ENCODE measurements around the gene BCL2L11.
A peak's percentile ranks its signal among the peaks of the same experiment; 100 is the strongest.

The BCL2L11 gene

DNA sequence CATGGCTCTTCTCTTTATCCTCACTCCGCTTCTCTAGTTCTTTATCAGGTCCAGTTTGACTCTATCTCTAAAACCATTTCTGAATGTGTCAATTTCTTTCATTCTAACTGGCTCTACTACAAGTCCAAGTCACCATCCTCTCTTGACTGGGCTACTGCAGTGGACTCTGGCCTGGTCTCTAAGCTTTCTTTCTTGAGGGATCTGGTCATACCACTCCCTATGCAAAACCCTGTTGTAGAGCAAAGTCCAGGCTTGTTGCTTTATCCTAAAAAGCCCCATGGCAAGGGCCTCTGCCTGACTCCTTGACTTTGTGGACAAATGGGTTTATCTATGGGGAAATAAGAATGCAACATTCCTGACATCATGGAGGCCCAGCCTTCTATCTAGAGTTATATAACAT, 87.1 kb downstream of the BCL2L11 start:
- DNase-seq (ENCODE audit: low read depth): no peak
- TF ChIP-seq CTCF (IDR thresholded peaks at IDR 0.05; ENCODE audit: low read depth, low read length) (no peak), MYC (IDR thresholded peaks at IDR 0.05; ENCODE audit: low read depth, low read length) (no peak), POLR2A (IDR thresholded peaks at IDR 0.05; ENCODE audit: extremely low read depth, insufficient read length) (no peak), MAX (IDR thresholded peaks at IDR 0.05; ENCODE audit: low read depth, low read length) (no peak)
- no peak overlapping the region for H3K4me3 ChIP-seq (ENCODE audit: low read depth, low read length)

DNA sequence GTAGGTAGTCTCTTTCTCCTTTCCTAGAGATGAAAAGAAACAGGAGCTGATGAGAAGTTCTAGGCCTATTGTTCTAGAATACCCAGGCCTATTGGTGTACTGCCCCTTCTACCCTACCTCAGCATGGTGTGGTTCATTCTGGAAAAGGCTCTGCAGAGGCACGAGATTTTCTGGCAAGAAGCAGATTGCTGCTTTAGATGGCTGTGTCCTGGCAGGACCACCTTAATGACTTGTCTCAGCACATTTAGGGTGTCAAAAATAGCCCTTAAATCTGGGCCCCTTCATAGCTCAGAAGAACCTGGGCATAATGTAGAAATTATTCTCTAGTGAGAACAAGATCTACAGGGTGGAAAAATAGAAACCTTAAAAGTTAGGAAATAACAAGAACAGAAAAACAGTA, 87.9 kb downstream of the BCL2L11 start:
- DNase-seq (ENCODE audit: low read depth): no peak
- no peak overlapping the region for H3K4me3 ChIP-seq (ENCODE audit: low read depth, low read length)
- TF ChIP-seq MAX (IDR thresholded peaks at IDR 0.05; ENCODE audit: low read depth, low read length) (no peak), MYC (IDR thresholded peaks at IDR 0.05; ENCODE audit: low read depth, low read length) (no peak), POLR2A (IDR thresholded peaks at IDR 0.05; ENCODE audit: extremely low read depth, insufficient read length) (no peak), CTCF (IDR thresholded peaks at IDR 0.05; ENCODE audit: low read depth, low read length) (no peak)

DNA sequence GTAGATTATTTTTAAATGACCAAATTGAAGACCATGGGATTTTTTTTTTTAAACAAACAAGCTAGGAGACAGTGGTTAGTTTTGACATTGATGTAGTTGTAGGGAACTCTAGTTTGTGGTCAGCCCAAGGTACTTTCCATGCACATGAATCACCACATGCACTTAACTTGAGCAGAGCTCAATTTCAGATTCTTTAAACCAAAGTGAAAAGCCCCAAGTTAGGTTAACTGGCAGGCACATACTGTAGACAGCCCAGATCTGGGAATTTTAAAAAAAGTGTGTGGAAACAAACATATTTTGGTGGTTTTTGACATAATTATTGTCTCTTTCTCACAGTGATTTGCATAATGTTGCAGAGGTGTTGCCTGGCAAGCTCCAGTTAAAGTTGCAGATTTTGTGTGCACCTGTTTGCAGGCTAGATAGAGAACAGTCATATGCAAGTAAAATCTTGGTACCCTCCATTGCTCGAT, 88.4 kb downstream of the BCL2L11 start:
- H3K4me3 ChIP-seq (ENCODE audit: low read depth, low read length): no peak overlapping the region
- DNase-seq (ENCODE audit: low read depth): peak; percentile 29
- TF ChIP-seq POLR2A (IDR thresholded peaks at IDR 0.05; ENCODE audit: extremely low read depth, insufficient read length) (no peak), MYC (IDR thresholded peaks at IDR 0.05; ENCODE audit: low read depth, low read length) (no peak), MAX (IDR thresholded peaks at IDR 0.05; ENCODE audit: low read depth, low read length) (no peak), CTCF (IDR thresholded peaks at IDR 0.05; ENCODE audit: low read depth, low read length) (no peak)

GRCh38 chr2:111210036-111210435, 89.3 kb downstream of the BCL2L11 start:
- no peak for DNase-seq (ENCODE audit: low read depth)
- TF ChIP-seq POLR2A (IDR thresholded peaks at IDR 0.05; ENCODE audit: extremely low read depth, insufficient read length) (no peak), CTCF (IDR thresholded peaks at IDR 0.05; ENCODE audit: low read depth, low read length) (no peak), MYC (IDR thresholded peaks at IDR 0.05; ENCODE audit: low read depth, low read length) (no peak), MAX (IDR thresholded peaks at IDR 0.05; ENCODE audit: low read depth, low read length) (no peak)
- no peak overlapping the region for H3K4me3 ChIP-seq (ENCODE audit: low read depth, low read length)

- no peak for DNase-seq (ENCODE audit: low read depth)
- no peak overlapping the region for H3K4me3 ChIP-seq (ENCODE audit: low read depth, low read length)
- TF ChIP-seq POLR2A (IDR thresholded peaks at IDR 0.05; ENCODE audit: extremely low read depth, insufficient read length) (no peak), MYC (IDR thresholded peaks at IDR 0.05; ENCODE audit: low read depth, low read length) (no peak), MAX (IDR thresholded peaks at IDR 0.05; ENCODE audit: low read depth, low read length) (no peak), CTCF (IDR thresholded peaks at IDR 0.05; ENCODE audit: low read depth, low read length) (no peak)
These were observed 93.2 kb downstream of the BCL2L11 start for GRCh38 chr2:111213877-111214276.

All from NB4 (cell line).